ENCODE measurements around the gene PXMP2.

PXMP2 gene

GRCh38 chr12:132660052-132660451 lies 27.3 kb upstream of the PXMP2 start:
- H3K4me2 ChIP-seq: no peak overlapping the region
- H3K27me3 ChIP-seq (ENCODE audit: insufficient read depth, low read depth): no peaks in the 10 kb centered on the region
- no peaks in the 10 kb centered on the region for H3K4me1 ChIP-seq (ENCODE audit: low read depth, poor library complexity, severe bottlenecking)
- H4K20me1 ChIP-seq (ENCODE audit: insufficient read depth): no peaks in the 10 kb centered on the region
- TF ChIP-seq CTCF (conservative IDR thresholded peaks at IDR 0.05; ENCODE audit: low read depth, low read length): no peak
- H2AFZ ChIP-seq (ENCODE audit: low read depth): no peak overlapping the region
- H3K79me2 ChIP-seq (ENCODE audit: insufficient read depth, low read depth): no peaks in the 10 kb centered on the region
- no peak overlapping the region for H3K27ac ChIP-seq
- no peaks in the 10 kb centered on the region for H3K36me3 ChIP-seq (ENCODE audit: insufficient read depth)
- no peak overlapping the region for H3K9ac ChIP-seq
- H3K4me3 ChIP-seq (IDR thresholded peaks at IDR 0.05; ENCODE audit: insufficient read depth, low read depth, low read length): no peak overlapping the region

GRCh38 chr12:132660996-132661395 lies 26.4 kb upstream of the PXMP2 start:
- H3K36me3 ChIP-seq (ENCODE audit: insufficient read depth): no peaks in the 10 kb centered on the region
- H3K27me3 ChIP-seq (ENCODE audit: insufficient read depth, low read depth): no peaks in the 10 kb centered on the region
- H3K4me2 ChIP-seq: no peak overlapping the region
- H2AFZ ChIP-seq (ENCODE audit: low read depth): no peak overlapping the region
- H3K9ac ChIP-seq: no peak overlapping the region
- H3K4me3 ChIP-seq (IDR thresholded peaks at IDR 0.05; ENCODE audit: insufficient read depth, low read depth, low read length): no peak overlapping the region
- H3K4me1 ChIP-seq (ENCODE audit: low read depth, poor library complexity, severe bottlenecking): no peaks in the 10 kb centered on the region
- H3K27ac ChIP-seq: no peak overlapping the region
- TF ChIP-seq CTCF (conservative IDR thresholded peaks at IDR 0.05; ENCODE audit: low read depth, low read length): no peak
- no peaks in the 10 kb centered on the region for H4K20me1 ChIP-seq (ENCODE audit: insufficient read depth)
- no peaks in the 10 kb centered on the region for H3K79me2 ChIP-seq (ENCODE audit: insufficient read depth, low read depth)

GRCh38 chr12:132661972-132662371 lies 25.4 kb upstream of the PXMP2 start:
- H3K4me1 ChIP-seq (ENCODE audit: low read depth, poor library complexity, severe bottlenecking): no peaks in the 10 kb centered on the region
- H3K4me3 ChIP-seq (IDR thresholded peaks at IDR 0.05; ENCODE audit: insufficient read depth, low read depth, low read length): no peak overlapping the region
- H3K79me2 ChIP-seq (ENCODE audit: insufficient read depth, low read depth): no peaks in the 10 kb centered on the region
- no peak overlapping the region for H3K27ac ChIP-seq
- no peak for TF ChIP-seq CTCF (conservative IDR thresholded peaks at IDR 0.05; ENCODE audit: low read depth, low read length)
- H4K20me1 ChIP-seq (ENCODE audit: insufficient read depth): no peaks in the 10 kb centered on the region
- no peaks in the 10 kb centered on the region for H3K36me3 ChIP-seq (ENCODE audit: insufficient read depth)
- H3K4me2 ChIP-seq: no peak overlapping the region
- H3K27me3 ChIP-seq (ENCODE audit: insufficient read depth, low read depth): no peaks in the 10 kb centered on the region
- no peak overlapping the region for H2AFZ ChIP-seq (ENCODE audit: low read depth)
- no peak overlapping the region for H3K9ac ChIP-seq

- no peak overlapping the region for H3K4me2 ChIP-seq
- H3K9ac ChIP-seq: no peak overlapping the region
- H3K4me3 ChIP-seq (IDR thresholded peaks at IDR 0.05; ENCODE audit: insufficient read depth, low read depth, low read length): no peak overlapping the region
- no peak overlapping the region for H3K27ac ChIP-seq
- no peaks in the 10 kb centered on the region for H4K20me1 ChIP-seq (ENCODE audit: insufficient read depth)
- H3K4me1 ChIP-seq (ENCODE audit: low read depth, poor library complexity, severe bottlenecking): no peaks in the 10 kb centered on the region
- H3K36me3 ChIP-seq (ENCODE audit: insufficient read depth): no peaks in the 10 kb centered on the region
- H2AFZ ChIP-seq (ENCODE audit: low read depth): no peak overlapping the region
- no peak for TF ChIP-seq CTCF (conservative IDR thresholded peaks at IDR 0.05; ENCODE audit: low read depth, low read length)
- no peaks in the 10 kb centered on the region for H3K27me3 ChIP-seq (ENCODE audit: insufficient read depth, low read depth)
- no peaks in the 10 kb centered on the region for H3K79me2 ChIP-seq (ENCODE audit: insufficient read depth, low read depth)
Observed at GRCh38 chr12:132662901-132663755, 24.3 kb upstream of the PXMP2 start.

All from KMS-11 (cell line).